SH-SY5Y (cell line): ENCODE results near the gene OR5AU1.

ENCODE experiments used
- GATA2 ChIP-seq: IDR thresholded peaks from 2 replicates; pipeline ENCODE4 v1.6.1; 2011; ENCODE audit warnings: mild to moderate bottlenecking, low read depth, low read length
- GATA3 ChIP-seq: IDR thresholded peaks from 2 replicates; pipeline ENCODE4 v1.6.1; 2011; ENCODE audit warnings: low read depth, mild to moderate bottlenecking, low read length, moderate library complexity

- TF ChIP-seq GATA2 (no peak), GATA3 (no peak)
Measured at GRCh38 chr14:21162081-21162480, 6.2 kb upstream of the OR5AU1 start.
